K562 (cell line): ENCODE results near the gene ANKRD6.

Experiments
- ARID2 ChIP-seq: fragments of 450-650 bp; IDR thresholded peaks from 2 replicates; pipeline ENCODE4 v1.6.1; 2017; ENCODE audit warnings: antibody characterized with exemption, mild to moderate bottlenecking
- CEBPZ ChIP-seq: fragments of 150-350 bp; IDR thresholded peaks from 2 replicates; pipeline ENCODE4 v1.6.1; 2014; ENCODE audit warnings: low read depth, mild to moderate bottlenecking, low read length, borderline replicate concordance
- CTCF ChIP-seq, 3 experiments: IDR thresholded peaks in 2 of 3; conservative IDR thresholded peaks in 1 of 3; 2 replicates each; pipeline ENCODE4 v1.5.1; 2011 to 2012; ENCODE audit warnings: low read length in 3 of 3, mild to moderate bottlenecking in 3 of 3, control low read depth in 2 of 3, improper control_type of control experiment in 1 of 3, inconsistent platforms in 1 of 3, low read depth in 1 of 3, mixed read lengths in 1 of 3, moderate library complexity in 1 of 3; ENCODE audit not compliant: insufficient read depth in 2 of 3
- FOXA1 ChIP-seq: fragments of 450-650 bp; IDR thresholded peaks from 2 replicates; pipeline ENCODE4 v1.6.1; 2016; ENCODE audit warnings: mild to moderate bottlenecking, borderline replicate concordance
- IRF2 ChIP-seq: sonication (generic); formaldehyde crosslinking; IDR thresholded peaks from 2 replicates; pipeline ENCODE4 v1.8.1; 2022; ENCODE audit warnings: mild to moderate bottlenecking, missing genetic modification reagents
- MXI1 ChIP-seq: IDR thresholded peaks from 2 replicates; pipeline ENCODE4 v1.6.1; 2011; ENCODE audit warnings: low read depth, mild to moderate bottlenecking, improper control_type of control experiment, low read length
- NRF1 ChIP-seq, 2 experiments: fragments of 450-650 bp; IDR thresholded peaks in 1 of 2; conservative IDR thresholded peaks in 1 of 2; 2 replicates each; pipeline ENCODE4 v1.6.1; 2014; ENCODE audit warnings: mild to moderate bottlenecking in 2 of 2
- PHTF2 ChIP-seq: fragments of 250-450 bp; sonication (Bioruptor Pico); IDR thresholded peaks from 2 replicates; pipeline ENCODE4 v1.5.0; 2021; ENCODE audit warnings: mild to moderate bottlenecking
- STAT5B ChIP-seq: fragments of 250-450 bp; sonication (Bioruptor Pico); IDR thresholded peaks from 2 replicates; pipeline ENCODE4 v1.8.0; 2021; ENCODE audit warnings: mild to moderate bottlenecking, inconsistent platforms
- ZNF224 ChIP-seq: sonication (generic); formaldehyde crosslinking; IDR thresholded peaks from 2 replicates; pipeline ENCODE4 v1.8.0; 2022; ENCODE audit warnings: mild to moderate bottlenecking, missing genetic modification reagents
- ZNF639 ChIP-seq, 2 experiments: fragments of 200-800 bp in 1 of 2; sonication (Bioruptor generic) in 1 of 2; sonication (generic) in 1 of 2; formaldehyde crosslinking in 1 of 2; IDR thresholded peaks in 1 of 2; conservative IDR thresholded peaks in 1 of 2; 2 replicates each; pipeline versions ENCODE4 v1.5.0 to v1.6.1; 2016 to 2020; ENCODE audit warnings: missing compliant biosample characterization in 1 of 2, missing genetic modification characterization in 1 of 2, missing genetic modification reagents in 1 of 2

- TF ChIP-seq MXI1: no peak
- TF ChIP-seq STAT5B (CRISPR knock-in tag): no peak
- TF ChIP-seq CTCF (IDR thresholded peaks at IDR 0.05 in 2 of 3, conservative IDR thresholded peaks at IDR 0.05 in 1 of 3; ENCODE audit: insufficient read depth in 2 of 3, low read depth in 1 of 3, low read length in 3 of 3): peak; percentile 75 to 90 (median 81)
- no peak for TF ChIP-seq ARID2
- no peak for TF ChIP-seq FOXA1
- no peak for TF ChIP-seq ZNF224 (CRISPR knock-in tag)
- TF ChIP-seq IRF2 (CRISPR knock-in tag): no peak
- no peak for TF ChIP-seq ZNF639 (CRISPR knock-in tag; conservative IDR thresholded peaks at IDR 0.05 in 1 of 2, IDR thresholded peaks at IDR 0.05 in 1 of 2)
- no peak for TF ChIP-seq NRF1 (conservative IDR thresholded peaks at IDR 0.05 in 1 of 2, IDR thresholded peaks at IDR 0.05 in 1 of 2)
- no peak for TF ChIP-seq PHTF2
- no peak for TF ChIP-seq CEBPZ
These were observed at the start of gene ANKRD6 for GRCh38 chr6:89432875-89433251.
